ENCODE results near the gene KCNQ2. TPM values are rescaled to one million over a fixed set of nuclear protein-coding genes. Genes with fewer than 3 reads are reported as not detected.

The KCNQ2 gene
- total RNA-seq, 1 donor from 2014 or later = not detected

DNA sequence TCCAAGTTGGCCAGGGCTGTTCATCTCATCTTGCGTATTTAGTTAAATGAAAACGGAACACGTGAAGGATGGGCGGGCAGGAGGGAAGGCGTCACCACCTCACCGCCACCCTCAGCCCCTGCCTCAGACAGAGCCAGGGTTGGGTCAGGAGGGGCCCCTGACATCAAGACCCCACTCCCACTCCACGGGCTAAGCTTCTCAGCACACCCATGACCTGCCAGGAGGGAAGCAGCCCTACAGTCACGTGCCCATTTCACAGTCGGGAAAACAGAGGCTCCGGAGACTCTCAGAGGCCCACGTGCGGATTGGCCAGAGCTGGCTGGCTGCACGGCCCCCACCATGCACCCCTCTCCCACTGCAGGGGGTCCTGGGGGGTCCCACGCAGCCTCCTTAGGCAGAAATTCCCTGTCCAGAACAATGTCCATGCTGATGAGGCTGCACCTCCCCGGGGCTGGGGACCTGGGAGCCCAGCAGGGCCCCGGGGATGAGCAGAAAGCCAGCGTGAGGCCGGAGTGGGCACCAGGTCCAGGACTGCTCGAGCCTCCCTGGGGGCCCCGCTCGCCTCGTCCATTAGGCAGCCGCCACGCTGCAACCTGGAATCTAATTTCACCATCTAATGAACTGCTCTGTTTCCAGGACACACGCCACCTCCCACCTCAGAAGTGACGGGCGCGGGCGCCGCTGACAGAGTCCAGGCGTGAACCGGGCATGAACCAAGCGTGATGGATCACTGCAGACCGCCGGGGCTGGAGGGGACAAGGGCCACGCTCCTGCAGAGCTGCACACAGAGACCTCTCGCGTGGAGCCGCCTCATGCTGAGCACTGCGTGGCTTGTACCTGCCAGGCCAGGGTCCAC lies 15.8 kb downstream of the KCNQ2 start:
- Histone ChIP-seq H3K36me3 (no peaks in the 10 kb centered on the region), H3K9me3 (no peaks in the 10 kb centered on the region), H3K27ac (no peak overlapping the region), H3K4me1 (peaks cover 13% of the 10 kb centered on the region), H3K4me3 (no peak overlapping the region), H3K27me3 (ENCODE audit: low read depth) (peaks cover 76% of the 10 kb centered on the region)
- intact Hi-C loops (cut with DNase I) = no loop called here
- DNase-seq (no peak), ATAC-seq (no peak)
- TF ChIP-seq, protein P1, sequence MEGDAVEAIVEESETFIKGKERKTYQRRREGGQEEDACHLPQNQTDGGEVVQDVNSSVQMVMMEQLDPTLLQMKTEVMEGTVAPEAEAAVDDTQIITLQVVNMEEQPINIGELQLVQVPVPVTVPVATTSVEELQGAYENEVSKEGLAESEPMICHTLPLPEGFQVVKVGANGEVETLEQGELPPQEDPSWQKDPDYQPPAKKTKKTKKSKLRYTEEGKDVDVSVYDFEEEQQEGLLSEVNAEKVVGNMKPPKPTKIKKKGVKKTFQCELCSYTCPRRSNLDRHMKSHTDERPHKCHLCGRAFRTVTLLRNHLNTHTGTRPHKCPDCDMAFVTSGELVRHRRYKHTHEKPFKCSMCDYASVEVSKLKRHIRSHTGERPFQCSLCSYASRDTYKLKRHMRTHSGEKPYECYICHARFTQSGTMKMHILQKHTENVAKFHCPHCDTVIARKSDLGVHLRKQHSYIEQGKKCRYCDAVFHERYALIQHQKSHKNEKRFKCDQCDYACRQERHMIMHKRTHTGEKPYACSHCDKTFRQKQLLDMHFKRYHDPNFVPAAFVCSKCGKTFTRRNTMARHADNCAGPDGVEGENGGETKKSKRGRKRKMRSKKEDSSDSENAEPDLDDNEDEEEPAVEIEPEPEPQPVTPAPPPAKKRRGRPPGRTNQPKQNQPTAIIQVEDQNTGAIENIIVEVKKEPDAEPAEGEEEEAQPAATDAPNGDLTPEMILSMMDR (IDR thresholded peaks at IDR 0.05) = no peak

DNA sequence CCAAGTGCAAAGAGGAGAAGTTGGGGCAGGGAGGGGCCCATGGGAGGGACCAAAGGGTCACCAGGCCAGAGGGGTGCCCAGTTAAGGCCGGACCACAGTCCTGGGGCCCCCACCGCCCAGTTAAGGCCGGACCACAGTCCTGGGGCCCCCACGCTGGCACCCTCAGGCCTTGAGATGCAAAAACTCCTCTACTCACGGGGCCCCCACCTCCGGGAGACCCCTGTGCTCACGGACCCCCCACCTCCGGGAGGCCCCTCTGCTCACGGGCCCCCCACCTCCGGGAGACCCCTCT lies 16.9 kb downstream of the KCNQ2 start:
- H3K4me1 ChIP-seq = peaks cover 13% of the 10 kb centered on the region
- H3K27ac ChIP-seq = no peak overlapping the region
- no peak for ATAC-seq
- no peak overlapping the region for H3K4me3 ChIP-seq
- intact Hi-C loops (cut with DNase I) = no loop called here
- TF ChIP-seq, protein P1 (IDR thresholded peaks at IDR 0.05) = no peak
- no peak for DNase-seq
- H3K27me3 ChIP-seq (ENCODE audit: low read depth) = peaks cover 67% of the 10 kb centered on the region
- no peaks in the 10 kb centered on the region for H3K9me3 ChIP-seq
- no peaks in the 10 kb centered on the region for H3K36me3 ChIP-seq

DNA sequence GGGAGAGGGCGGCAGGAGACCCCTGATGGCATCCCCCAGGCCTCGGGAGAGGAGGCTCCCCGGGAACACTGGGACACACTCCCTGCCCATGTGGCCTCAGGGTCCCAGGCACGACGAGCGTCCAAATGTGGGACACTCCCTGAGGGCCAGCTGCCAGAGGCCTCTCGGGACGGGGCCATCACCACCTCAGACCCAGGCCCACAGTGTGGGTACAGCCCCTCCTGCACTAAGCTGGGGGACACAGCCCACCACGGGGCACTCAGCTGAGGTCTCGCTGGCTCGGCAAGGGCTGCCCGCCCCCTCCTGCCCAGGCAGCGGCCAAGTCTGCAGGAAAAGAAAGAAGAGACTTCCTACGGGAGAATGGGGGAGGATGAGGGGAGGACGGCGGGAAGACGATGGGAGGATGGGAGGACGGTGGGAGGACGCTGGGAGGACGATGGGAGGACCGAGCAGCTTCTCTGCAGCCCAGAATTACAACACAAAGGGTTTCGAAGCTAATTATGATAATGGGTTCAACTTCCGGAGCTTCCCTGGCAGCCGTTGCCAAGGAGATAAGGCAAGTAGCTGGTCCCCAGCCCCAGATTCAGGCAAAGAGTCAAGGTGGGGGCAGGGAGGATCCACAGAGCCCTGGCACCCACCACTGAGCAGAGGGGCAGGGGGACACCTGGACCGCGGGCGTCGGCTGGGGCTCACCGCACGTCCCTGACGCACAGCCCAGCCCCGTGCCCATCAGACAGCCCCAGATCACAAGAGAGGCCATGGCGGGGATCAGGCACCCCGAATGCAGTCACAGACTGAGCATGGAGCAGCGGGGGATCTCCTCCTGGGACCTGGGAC lies 17.5 kb downstream of the KCNQ2 start:
- Histone ChIP-seq H3K36me3 (no peaks in the 10 kb centered on the region), H3K27ac (no peak overlapping the region), H3K27me3 (ENCODE audit: low read depth) (peaks cover 67% of the 10 kb centered on the region), H3K4me3 (no peak overlapping the region), H3K9me3 (no peaks in the 10 kb centered on the region), H3K4me1 (peaks cover 13% of the 10 kb centered on the region)
- TF ChIP-seq, protein P1 (IDR thresholded peaks at IDR 0.05) = no peak
- DNase-seq = no peak
- ATAC-seq = no peak
- intact Hi-C loops (cut with DNase I) = no loop called here

DNA sequence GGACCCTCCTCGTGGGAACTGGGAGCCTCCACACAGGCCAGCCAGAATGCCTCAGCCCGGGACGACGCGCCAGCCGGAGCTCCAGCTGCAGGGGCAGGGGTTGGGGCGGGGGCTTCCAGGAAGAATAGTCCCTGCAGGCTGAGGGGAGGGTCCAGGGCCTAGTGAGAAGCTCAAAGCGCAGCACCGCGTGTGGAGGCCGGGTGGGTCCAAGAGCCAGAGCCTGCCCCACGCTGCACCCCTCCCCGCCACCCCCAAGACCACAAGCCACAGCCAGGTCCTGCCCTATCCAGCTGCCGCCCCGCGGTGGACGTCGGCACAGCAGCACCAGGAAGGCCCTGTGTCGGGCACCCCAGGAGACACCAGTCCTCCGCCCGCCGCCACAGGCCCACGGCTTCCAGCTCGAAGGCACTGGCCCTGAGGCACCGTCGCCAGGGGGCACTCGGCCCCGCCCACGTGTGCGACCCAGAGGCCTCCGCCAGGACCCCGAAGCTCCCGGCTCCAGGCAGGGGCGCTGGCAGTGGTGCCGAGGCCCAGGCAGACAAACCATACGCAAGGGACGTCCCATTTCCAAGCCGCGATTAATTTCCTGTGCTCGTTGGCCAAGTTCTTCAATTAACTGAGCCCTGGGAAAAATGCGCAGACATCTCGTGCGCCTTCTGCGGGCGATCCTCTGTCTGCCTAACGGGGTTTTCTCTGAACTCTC lies 19.5 kb downstream of the KCNQ2 start:
- DNase-seq = no peak

DNA sequence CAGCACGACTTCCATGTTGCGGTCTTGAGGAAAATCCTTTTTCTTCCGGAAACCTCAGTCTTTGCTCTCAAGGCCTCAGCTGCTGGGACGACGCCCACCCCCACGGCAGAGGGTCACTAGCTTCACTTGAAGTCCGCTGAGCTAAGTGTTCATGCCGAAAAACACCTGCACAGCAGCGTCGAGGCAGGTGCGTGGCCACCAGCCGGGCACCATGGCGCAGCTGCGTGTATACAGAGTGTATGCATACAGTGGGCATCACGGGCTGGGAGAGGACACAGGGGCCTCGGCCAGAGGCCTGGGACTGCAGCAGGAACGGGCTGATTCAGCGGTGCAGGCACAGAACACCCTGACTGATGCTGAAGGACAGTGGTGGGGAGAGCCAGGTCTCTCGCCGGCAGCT lies 20.1 kb downstream of the KCNQ2 start:
- no peak for DNase-seq
- Histone ChIP-seq H3K4me3 (no peak overlapping the region), H3K4me1 (peaks cover 13% of the 10 kb centered on the region), H3K27ac (no peak overlapping the region), H3K36me3 (no peaks in the 10 kb centered on the region), H3K9me3 (no peaks in the 10 kb centered on the region), H3K27me3 (ENCODE audit: low read depth) (peaks cover 67% of the 10 kb centered on the region)
- TF ChIP-seq, protein P1 (IDR thresholded peaks at IDR 0.05) = no peak
- ATAC-seq = no peak
- intact Hi-C loops (cut with DNase I) = no loop called here

More for the DNA sequence above, 19.5 kb downstream of the KCNQ2 start:
- H3K4me1 ChIP-seq = peaks cover 13% of the 10 kb centered on the region
- peaks cover 68% of the 10 kb centered on the region for H3K27me3 ChIP-seq (ENCODE audit: low read depth)
- intact Hi-C loops (cut with DNase I) = no loop called here
- no peaks in the 10 kb centered on the region for H3K36me3 ChIP-seq
- H3K9me3 ChIP-seq = no peaks in the 10 kb centered on the region
- ATAC-seq = peak in 1 of 2 donors; percentile 17
- H3K27ac ChIP-seq = no peak overlapping the region
- TF ChIP-seq, protein P1 (IDR thresholded peaks at IDR 0.05) = no peak
- no peak overlapping the region for H3K4me3 ChIP-seq

All from lower lobe of right lung (tissue), 2 donors.